ENCODE results near the gene GATA1.

The GATA1 gene

GRCh38 chrX:48784726-48785125 is 1.7 kb upstream of the GATA1 start:
- in situ Hi-C loops (cut with MboI; ENCODE audit: low sequenced_read_pairs), result no loop called here

DNA sequence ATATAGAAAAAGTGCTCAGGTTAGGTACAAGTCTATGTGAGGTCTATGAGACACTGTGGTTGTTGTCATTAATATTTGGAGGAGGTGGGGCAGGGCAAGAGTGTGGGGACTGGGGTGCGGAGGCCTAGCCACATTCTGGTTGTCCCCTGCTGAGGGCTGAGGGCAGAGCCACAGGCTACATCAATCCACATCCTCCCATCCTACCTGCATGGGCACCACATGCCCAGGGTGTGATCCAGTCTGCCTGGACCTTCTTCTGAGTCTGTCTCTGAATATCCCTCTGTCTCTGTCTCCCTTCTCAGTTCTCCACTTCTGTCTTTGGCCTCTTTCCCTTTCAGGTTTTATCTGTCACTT is 1.2 kb upstream of the GATA1 start:
- in situ Hi-C loops (cut with MboI; ENCODE audit: low sequenced_read_pairs), result no loop called here

DNA sequence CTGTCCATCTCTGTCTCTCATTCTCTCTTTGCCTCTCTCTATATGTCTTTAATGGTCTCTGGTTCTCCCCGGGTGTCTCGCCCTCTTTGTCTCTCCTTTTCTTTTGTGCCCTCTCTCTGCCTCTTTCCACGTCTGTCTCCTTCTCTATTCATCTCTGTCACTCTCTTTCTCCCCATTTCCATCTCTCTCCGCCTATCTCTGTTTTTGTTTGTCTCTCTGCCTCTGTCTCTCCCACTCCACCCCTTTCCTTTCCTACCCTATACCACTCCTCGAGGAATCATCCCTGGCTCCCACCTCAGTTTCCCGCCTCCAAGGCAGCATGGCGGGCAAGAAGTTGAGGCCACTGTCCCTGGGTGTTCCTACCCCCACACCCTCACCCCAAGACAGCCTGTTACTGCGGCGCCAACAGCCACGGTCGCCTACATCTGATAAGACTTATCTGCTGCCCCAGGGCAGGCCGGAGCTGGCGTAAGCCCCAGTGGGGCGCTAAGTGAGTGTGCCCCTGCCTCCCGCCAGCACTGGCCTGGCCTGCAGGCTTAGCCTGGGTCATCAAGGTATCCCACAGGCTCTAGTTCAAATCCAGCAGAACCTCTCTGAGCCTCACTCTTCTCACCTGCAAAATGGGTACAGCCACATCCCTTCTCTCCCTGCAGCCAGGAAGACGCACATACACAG is 713 bp upstream of the GATA1 start:
- in situ Hi-C loops (cut with MboI; ENCODE audit: low sequenced_read_pairs), result no loop called here

GRCh38 chrX:48786825-48787504 is 575 bp downstream of the GATA1 start:
- in situ Hi-C loops (cut with MboI; ENCODE audit: low sequenced_read_pairs), result no loop called here

- in situ Hi-C loops (cut with MboI; ENCODE audit: low sequenced_read_pairs), result no loop called here
Observed at GRCh38 chrX:48787505-48788443, 1.4 kb downstream of the GATA1 start.

GRCh38 chrX:48789366-48790220 is 3.2 kb downstream of the GATA1 start:
- in situ Hi-C loops (cut with MboI; ENCODE audit: low sequenced_read_pairs), result no loop called here

DNA sequence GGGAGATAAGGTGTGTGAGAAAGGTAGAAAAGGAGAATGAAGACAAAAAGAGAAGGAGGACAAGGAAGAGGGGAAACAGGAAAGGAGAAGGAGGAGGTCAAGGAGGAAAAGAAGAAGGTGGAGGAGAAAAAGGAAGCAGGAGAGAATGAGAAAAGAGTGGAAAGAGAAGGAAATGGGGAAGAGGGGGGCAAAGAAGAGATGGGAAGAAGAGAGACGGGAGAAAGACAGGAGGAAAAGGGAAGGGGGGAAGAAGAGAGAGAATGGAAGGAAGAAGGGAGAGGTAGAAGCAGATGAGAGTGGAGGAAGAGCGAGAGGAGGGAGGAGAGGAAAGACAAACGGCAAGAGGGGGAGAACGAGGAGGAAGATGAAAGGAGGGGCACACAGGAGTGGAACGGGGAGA is 4.1 kb downstream of the GATA1 start:
- in situ Hi-C loops (cut with MboI; ENCODE audit: low sequenced_read_pairs), result no loop called here

- in situ Hi-C loops (cut with MboI; ENCODE audit: low sequenced_read_pairs), result no loop called here
Observed at GRCh38 chrX:48791063-48791820, 4.9 kb downstream of the GATA1 start.

DNA sequence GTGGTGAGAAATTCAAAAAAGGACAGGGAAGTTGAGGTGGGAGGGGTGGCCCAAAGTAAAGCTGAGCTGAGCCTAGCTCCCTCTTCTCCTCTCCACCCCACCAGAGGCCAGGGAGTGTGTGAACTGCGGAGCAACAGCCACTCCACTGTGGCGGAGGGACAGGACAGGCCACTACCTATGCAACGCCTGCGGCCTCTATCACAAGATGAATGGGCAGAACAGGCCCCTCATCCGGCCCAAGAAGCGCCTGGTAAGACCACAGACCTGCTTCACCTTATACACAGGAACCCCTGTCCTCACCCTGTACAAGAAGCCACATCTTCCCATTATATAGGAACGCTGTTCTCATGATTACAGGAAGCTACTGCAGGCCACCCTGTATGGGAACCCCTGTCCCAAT is 5.8 kb downstream of the GATA1 start:
- in situ Hi-C loops (cut with MboI; ENCODE audit: low sequenced_read_pairs), result no loop called here

- in situ Hi-C loops (cut with MboI; ENCODE audit: low sequenced_read_pairs), result no loop called here
Observed at GRCh38 chrX:48793935-48794334, 7.5 kb downstream of the GATA1 start.

- in situ Hi-C loops (cut with MboI; ENCODE audit: low sequenced_read_pairs), result no loop called here
Observed at GRCh38 chrX:48794340-48794910, 8.0 kb downstream of the GATA1 start.

GRCh38 chrX:48794911-48795515 is 8.6 kb downstream of the GATA1 start:
- in situ Hi-C loops (cut with MboI; ENCODE audit: low sequenced_read_pairs), result no loop called here

GRCh38 chrX:48798318-48798717 is 11.9 kb downstream of the GATA1 start:
- in situ Hi-C loops (cut with MboI; ENCODE audit: low sequenced_read_pairs), result no loop called here

GRCh38 chrX:48800574-48801279 is 14.3 kb downstream of the GATA1 start:
- in situ Hi-C loops (cut with MboI; ENCODE audit: low sequenced_read_pairs), result no loop called here

GRCh38 chrX:48801280-48802088 is 15.1 kb downstream of the GATA1 start, which contains the start of gene HDAC6:
HDAC6 (plus strand) TSS chrX:48802067; CDS start chrX:48802693, 626 bp downstream.
- in situ Hi-C loops (cut with MboI; ENCODE audit: low sequenced_read_pairs), result no loop called here

- in situ Hi-C loops (cut with MboI; ENCODE audit: low sequenced_read_pairs), result no loop called here
Observed at GRCh38 chrX:48802089-48802904, 15.9 kb downstream of the GATA1 start.

DNA sequence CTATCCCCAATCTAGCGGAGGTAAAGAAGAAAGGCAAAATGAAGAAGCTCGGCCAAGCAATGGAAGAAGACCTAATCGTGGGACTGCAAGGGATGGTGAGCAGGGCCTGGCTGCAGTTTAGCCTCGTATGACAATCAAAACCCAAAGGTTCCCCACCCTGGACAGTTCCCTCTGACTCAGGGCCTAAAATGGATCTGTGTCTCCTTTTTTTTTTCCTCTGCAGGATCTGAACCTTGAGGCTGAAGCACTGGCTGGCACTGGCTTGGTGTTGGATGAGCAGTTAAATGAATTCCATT is 16.5 kb downstream of the GATA1 start:
- in situ Hi-C loops (cut with MboI; ENCODE audit: low sequenced_read_pairs), result no loop called here

All from HL-60/S4 treated with retinoic acid at 250 ng/mL for 4 days and 3 days (cell line).